Epidermal melanocyte (primary cell): ENCODE data around the gene FCRL5.
"Not testable (repeated sequence)": the region's sequence is repeated elsewhere in the genome, so short reads cannot be mapped to it uniquely, and the experiment has no call there.

ENCODE experiments used
- DNase-seq: peaks from one replicate; pipeline ENCODE4 v3.0.0; 2011; ENCODE audit warnings: low spot score; ENCODE audit not compliant: insufficient read length

Gene FCRL5

GRCh38 chr1:157551694-157552693 lies at the start of gene FCRL5:
Gene FCRL5, minus strand, starts transcription at chr1:157552515. Its CDS starts 153 bp downstream, at chr1:157552362.
- no peak for DNase-seq

- no peak for DNase-seq
These were observed 47.9 kb upstream of the FCRL5 start for GRCh38 chr1:157600236-157600635.

GRCh38 chr1:157597959-157598667 lies 45.8 kb upstream of the FCRL5 start, which contains the start of gene FCRL4:
Gene FCRL4, minus strand, starts transcription at chr1:157598085. Its CDS starts 141 bp downstream, at chr1:157597944.
- DNase-seq: no peak

- DNase-seq: no peak
These were observed 44.1 kb upstream of the FCRL5 start for GRCh38 chr1:157596384-157596783.

GRCh38 chr1:157595356-157595755 lies 43.0 kb upstream of the FCRL5 start:
- no peak for DNase-seq

GRCh38 chr1:157585984-157586383 lies 33.7 kb upstream of the FCRL5 start:
- no peak for DNase-seq

- no peak for DNase-seq
These were observed 32.2 kb upstream of the FCRL5 start for GRCh38 chr1:157584503-157584902.

- no peak for DNase-seq
These were observed 28.5 kb upstream of the FCRL5 start for GRCh38 chr1:157580828-157581210.

- peak; percentile 19 for DNase-seq
These were observed 28.0 kb upstream of the FCRL5 start for GRCh38 chr1:157580179-157580827.

- DNase-seq: no peak
These were observed 25.1 kb upstream of the FCRL5 start for GRCh38 chr1:157577420-157577819.

- DNase-seq: no peak
These were observed 23.4 kb upstream of the FCRL5 start for GRCh38 chr1:157575744-157576143.

- no peak for DNase-seq
These were observed 22.5 kb upstream of the FCRL5 start for GRCh38 chr1:157574836-157575235.

- DNase-seq: no peak
These were observed 14.4 kb upstream of the FCRL5 start for GRCh38 chr1:157566484-157567300.

- DNase-seq: no peak
These were observed 10.2 kb upstream of the FCRL5 start for GRCh38 chr1:157562515-157562914.

GRCh38 chr1:157558119-157558518 lies 5.8 kb upstream of the FCRL5 start:
- DNase-seq: no peak

- not testable (repeated sequence) for DNase-seq
These were observed 4.2 kb downstream of the FCRL5 start for GRCh38 chr1:157548081-157548480.

GRCh38 chr1:157542676-157543075 lies 9.6 kb downstream of the FCRL5 start:
- DNase-seq: no peak

GRCh38 chr1:157540852-157541251 lies 11.5 kb downstream of the FCRL5 start:
- DNase-seq: no peak

GRCh38 chr1:157540160-157540748 lies 12.1 kb downstream of the FCRL5 start:
- DNase-seq: no peak

- DNase-seq: no peak
These were observed 12.7 kb downstream of the FCRL5 start for GRCh38 chr1:157539568-157539967.
